Smooth muscle cell (in vitro differentiated cells): ENCODE measurements around the gene REPS1. TPM values are rescaled to one million over a fixed set of nuclear protein-coding genes. Genes with fewer than 3 reads are reported as not detected.

Source experiments
- DNase-seq: peaks from one replicate; lab custom pipeline; 2025; ENCODE audit not compliant: unreplicated experiment; lab: John Stamatoyannopoulos, UW
- H2AFZ ChIP-seq: fragments of 200-600 bp; sonication (generic); 2 replicates; pipeline ENCODE4 v1.6.0; 2016; ENCODE audit warnings: antibody characterized with exemption, low read depth, mild to moderate bottlenecking
- H3F3A ChIP-seq: fragments of 200-600 bp; sonication (generic); 2 replicates; pipeline ENCODE4 v1.6.0; 2017; ENCODE audit warnings: antibody characterized with exemption, low read depth
- H3K27ac ChIP-seq: fragments of 200-600 bp; sonication (generic); 2 replicates; pipeline ENCODE4 v1.5.1; 2016; ENCODE audit warnings: low read depth, mild to moderate bottlenecking
- H3K27me3 ChIP-seq: fragments of 200-600 bp; sonication (generic); 2 replicates; pipeline ENCODE4 v1.6.1; 2016; ENCODE audit warnings: low read depth, mild to moderate bottlenecking
- H3K36me3 ChIP-seq: fragments of 200-600 bp; sonication (generic); 2 replicates; pipeline ENCODE4 v1.5.1; 2016; ENCODE audit warnings: low read depth
- H3K4me1 ChIP-seq: fragments of 200-600 bp; sonication (generic); 2 replicates; pipeline ENCODE4 v1.5.1; 2016; ENCODE audit warnings: low read depth
- H3K4me2 ChIP-seq: fragments of 200-600 bp; sonication (generic); 2 replicates; pipeline ENCODE4 v1.6.0; 2016; ENCODE audit warnings: mild to moderate bottlenecking
- H3K4me3 ChIP-seq: fragments of 200-600 bp; sonication (generic); 2 replicates; pipeline ENCODE4 v1.5.1; 2016; ENCODE audit warnings: mild to moderate bottlenecking
- H3K79me2 ChIP-seq: fragments of 200-600 bp; sonication (generic); 2 replicates; pipeline ENCODE4 v1.6.0; 2016; ENCODE audit warnings: low read depth, mild to moderate bottlenecking
- H3K9ac ChIP-seq: fragments of 200-600 bp; sonication (generic); 2 replicates; pipeline ENCODE4 v1.6.0; 2016; ENCODE audit warnings: low read depth
- H3K9me3 ChIP-seq: fragments of 200-600 bp; sonication (generic); replicated peaks from 2 replicates; pipeline ENCODE4 v1.5.1; 2016; ENCODE audit warnings: low read depth
- H4K20me1 ChIP-seq: fragments of 200-600 bp; sonication (generic); 2 replicates; pipeline ENCODE4 v1.6.0; 2016; ENCODE audit warnings: low read depth
- CTCF ChIP-seq: fragments of 200-600 bp; sonication (generic); IDR thresholded peaks from 2 replicates; pipeline ENCODE4 v1.5.1; 2017; ENCODE audit warnings: borderline replicate concordance, mild to moderate bottlenecking, antibody characterized with exemption; ENCODE audit not compliant: insufficient read depth, poor library complexity, severe bottlenecking
- WGBS: methylation state at CpG from one replicate; pipeline ENCODE4 v1.1.7; 2016; ENCODE audit warnings: low lambda C conversion rate; 5-methylcytosine and 5-hydroxymethylcytosine counted together
- polyA plus RNA-seq: library from polyadenylated mRNA; unstranded; fragments of >200 nt; fragmentation: Nextera tagmentation; extraction: Ambion mirVana; gene quantifications from 2 replicates; pipeline ENCODE4 v1.2.1, GENCODE V29; 2016
- total RNA-seq: library from RNA; depleted of rRNA; stranded (reverse); fragments of >200 nt; gene quantifications from 2 replicates; pipeline ENCODE4 v1.2.3, GENCODE V29; 2014

Gene REPS1
- total and polyA plus RNA-seq, 2 experiments from 2014 or later = 29.0 to 58.2 TPM

DNA sequence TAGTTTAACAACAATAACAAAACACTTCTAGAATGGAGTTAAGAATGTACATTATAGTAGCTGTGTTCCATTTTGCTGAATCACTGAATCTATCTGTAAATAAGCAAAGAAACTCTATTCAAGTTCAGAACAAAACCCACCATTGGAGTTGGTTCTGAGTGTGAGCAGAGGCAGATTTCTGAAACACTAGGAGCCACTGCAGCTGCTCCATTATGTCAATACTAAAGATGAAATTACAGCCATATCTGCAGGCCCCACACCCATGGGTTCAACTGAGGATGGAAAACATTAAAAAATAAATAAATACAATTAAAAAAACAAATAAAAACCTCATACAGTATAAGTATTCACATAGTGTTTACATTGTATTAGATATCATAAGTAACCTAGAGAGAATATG lies 91.0 kb downstream of the REPS1 start:
- Histone ChIP-seq H3K4me1 (no peaks in the 10 kb centered on the region), H4K20me1 (no peaks in the 10 kb centered on the region), H3F3A (no peaks in the 10 kb centered on the region), H3K4me2 (no peak overlapping the region), H3K9me3 (no peaks in the 10 kb centered on the region), H3K27ac (no peak overlapping the region), H3K79me2 (no peaks in the 10 kb centered on the region), H3K4me3 (no peak overlapping the region), H3K36me3 (no peaks in the 10 kb centered on the region), H2AFZ (no peak overlapping the region), H3K9ac (no peak overlapping the region), H3K27me3 (no peaks in the 10 kb centered on the region)
- DNase-seq = no peak
- no peak for TF ChIP-seq CTCF

- Histone ChIP-seq H3K79me2 (no peaks in the 10 kb centered on the region), H3K27ac (no peak overlapping the region), H3K4me1 (no peaks in the 10 kb centered on the region), H4K20me1 (no peaks in the 10 kb centered on the region), H3K9me3 (no peaks in the 10 kb centered on the region), H2AFZ (no peak overlapping the region), H3K9ac (no peak overlapping the region), H3K27me3 (no peaks in the 10 kb centered on the region), H3F3A (no peaks in the 10 kb centered on the region), H3K36me3 (no peaks in the 10 kb centered on the region), H3K4me3 (no peak overlapping the region), H3K4me2 (no peak overlapping the region)
- TF ChIP-seq CTCF = no peak
- WGBS = 99% methylated on average over 8 of the region's 8 CpGs
- DNase-seq = no peak
Observed at GRCh38 chr6:138896104-138896756, 91.8 kb downstream of the REPS1 start.

DNA sequence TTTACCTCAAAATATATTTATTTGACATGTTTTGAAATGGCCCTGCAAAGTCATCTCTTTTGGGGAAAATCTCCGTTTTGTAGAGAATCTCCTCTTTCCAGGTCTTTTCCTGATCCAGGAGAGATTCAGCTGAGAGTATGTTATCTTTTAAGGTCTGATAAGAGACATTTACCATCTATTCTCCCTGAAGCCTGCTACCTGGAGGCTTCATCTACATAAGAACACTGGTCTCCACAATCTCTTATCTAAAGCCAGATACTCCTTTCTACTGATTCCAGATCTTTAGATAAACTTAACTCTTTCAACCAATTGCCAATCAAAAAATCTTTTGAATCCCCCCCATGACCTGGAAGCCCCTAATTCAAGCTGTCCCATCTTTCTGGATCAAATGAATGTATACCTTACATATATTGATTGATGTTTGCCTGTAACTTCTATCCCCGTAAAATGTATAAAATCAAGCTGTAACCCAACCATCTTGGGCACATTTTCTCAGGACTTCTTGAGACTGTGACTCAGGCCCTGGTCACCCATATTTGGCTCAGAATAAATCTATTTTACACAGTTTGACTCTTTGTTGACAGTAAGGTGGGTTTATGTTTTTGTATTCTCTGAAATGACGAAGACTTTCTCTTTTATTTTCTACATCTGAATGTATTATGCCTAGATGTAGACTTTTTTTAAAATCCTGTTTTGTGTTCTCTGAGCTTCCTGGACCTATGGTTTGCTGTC lies 96.6 kb downstream of the REPS1 start:
- H3K4me1 ChIP-seq = no peaks in the 10 kb centered on the region
- H3K27ac ChIP-seq = no peak overlapping the region
- H3K27me3 ChIP-seq = no peaks in the 10 kb centered on the region
- no peaks in the 10 kb centered on the region for H3K79me2 ChIP-seq
- TF ChIP-seq CTCF = no peak
- H3K9me3 ChIP-seq = no peaks in the 10 kb centered on the region
- H4K20me1 ChIP-seq = no peaks in the 10 kb centered on the region
- no peaks in the 10 kb centered on the region for H3F3A ChIP-seq
- no peak overlapping the region for H2AFZ ChIP-seq
- H3K36me3 ChIP-seq = no peaks in the 10 kb centered on the region
- no peak overlapping the region for H3K4me2 ChIP-seq
- H3K9ac ChIP-seq = no peak overlapping the region
- no peak for DNase-seq
- 73% methylated on average over 3 of the region's 3 CpGs for WGBS
- H3K4me3 ChIP-seq = no peak overlapping the region
